ENCODE data around the gene CACNA1E. TPM values are rescaled to one million over a fixed set of nuclear protein-coding genes. Genes with fewer than 3 reads are reported as not detected.

Gene CACNA1E
- total RNA-seq, 4 donors from 2014 or later: 0.19 to 1.3 (median 0.44) TPM; not detected in 1

- no peak for ATAC-seq (ENCODE audit: low FRiP score)
- TF ChIP-seq, protein P1, sequence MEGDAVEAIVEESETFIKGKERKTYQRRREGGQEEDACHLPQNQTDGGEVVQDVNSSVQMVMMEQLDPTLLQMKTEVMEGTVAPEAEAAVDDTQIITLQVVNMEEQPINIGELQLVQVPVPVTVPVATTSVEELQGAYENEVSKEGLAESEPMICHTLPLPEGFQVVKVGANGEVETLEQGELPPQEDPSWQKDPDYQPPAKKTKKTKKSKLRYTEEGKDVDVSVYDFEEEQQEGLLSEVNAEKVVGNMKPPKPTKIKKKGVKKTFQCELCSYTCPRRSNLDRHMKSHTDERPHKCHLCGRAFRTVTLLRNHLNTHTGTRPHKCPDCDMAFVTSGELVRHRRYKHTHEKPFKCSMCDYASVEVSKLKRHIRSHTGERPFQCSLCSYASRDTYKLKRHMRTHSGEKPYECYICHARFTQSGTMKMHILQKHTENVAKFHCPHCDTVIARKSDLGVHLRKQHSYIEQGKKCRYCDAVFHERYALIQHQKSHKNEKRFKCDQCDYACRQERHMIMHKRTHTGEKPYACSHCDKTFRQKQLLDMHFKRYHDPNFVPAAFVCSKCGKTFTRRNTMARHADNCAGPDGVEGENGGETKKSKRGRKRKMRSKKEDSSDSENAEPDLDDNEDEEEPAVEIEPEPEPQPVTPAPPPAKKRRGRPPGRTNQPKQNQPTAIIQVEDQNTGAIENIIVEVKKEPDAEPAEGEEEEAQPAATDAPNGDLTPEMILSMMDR (IDR thresholded peaks at IDR 0.05): no peak
These were observed 286.5 kb downstream of the CACNA1E start for GRCh38 chr1:181769846-181770245.

GRCh38 chr1:181772714-181773113, 289.4 kb downstream of the CACNA1E start:
- ATAC-seq (ENCODE audit: low FRiP score) (no peak), DNase-seq (ENCODE audit: low spot score) (no peak)
- TF ChIP-seq, protein P1 (IDR thresholded peaks at IDR 0.05): no peak

More at GRCh38 chr1:181769846-181770245, 286.5 kb downstream of the CACNA1E start:
- no peak for DNase-seq (ENCODE audit: low spot score)

GRCh38 chr1:181776044-181776443, 292.7 kb downstream of the CACNA1E start:
- ATAC-seq (ENCODE audit: low FRiP score) (no peak), DNase-seq (ENCODE audit: low spot score) (no peak)
- TF ChIP-seq, protein P1 (IDR thresholded peaks at IDR 0.05): no peak

DNA sequence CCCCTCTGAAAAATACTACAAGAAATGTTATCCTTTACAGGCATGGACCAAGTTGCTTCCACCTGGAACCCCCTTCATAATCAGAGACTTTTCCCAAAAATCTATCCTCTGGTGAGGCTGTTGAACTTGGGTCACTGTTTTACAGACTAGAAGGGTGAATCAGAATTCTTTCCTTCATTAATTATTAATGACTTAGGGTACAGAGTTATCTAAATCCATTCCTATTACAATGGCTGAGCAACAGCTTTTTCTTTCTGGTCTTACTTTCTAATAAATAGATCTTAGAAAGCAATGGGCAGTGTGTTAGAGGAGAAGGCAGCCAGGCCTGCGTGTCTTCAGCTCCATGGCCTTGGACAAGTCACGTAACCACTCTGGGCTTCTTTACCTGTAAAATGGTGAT, 294.0 kb downstream of the CACNA1E start:
- no peak for ATAC-seq (ENCODE audit: low FRiP score)
- DNase-seq (ENCODE audit: low spot score): no peak
- TF ChIP-seq, protein P1 (IDR thresholded peaks at IDR 0.05): no peak

DNA sequence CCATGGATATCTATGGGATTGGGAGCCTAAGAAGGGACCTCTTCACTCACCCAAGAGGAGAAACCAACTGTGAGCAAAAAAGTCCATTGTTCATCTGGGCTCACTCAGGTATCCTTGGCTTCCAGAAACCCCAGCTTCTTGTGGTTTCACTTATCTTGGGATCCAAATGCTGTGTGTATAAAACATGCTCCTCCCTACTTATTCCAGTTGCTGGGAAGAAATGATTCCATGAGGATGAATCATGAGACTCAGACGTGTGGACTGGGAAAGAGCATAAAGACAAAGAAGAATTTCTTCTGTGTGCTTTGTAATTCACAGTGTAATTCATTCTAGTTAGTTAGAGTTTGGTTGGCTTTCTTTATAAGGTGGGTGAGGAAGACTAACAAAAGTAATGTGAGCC, 294.5 kb downstream of the CACNA1E start:
- ATAC-seq (ENCODE audit: low FRiP score): no peak
- DNase-seq (ENCODE audit: low spot score): no peak
- TF ChIP-seq, protein P1 (IDR thresholded peaks at IDR 0.05): no peak

DNA sequence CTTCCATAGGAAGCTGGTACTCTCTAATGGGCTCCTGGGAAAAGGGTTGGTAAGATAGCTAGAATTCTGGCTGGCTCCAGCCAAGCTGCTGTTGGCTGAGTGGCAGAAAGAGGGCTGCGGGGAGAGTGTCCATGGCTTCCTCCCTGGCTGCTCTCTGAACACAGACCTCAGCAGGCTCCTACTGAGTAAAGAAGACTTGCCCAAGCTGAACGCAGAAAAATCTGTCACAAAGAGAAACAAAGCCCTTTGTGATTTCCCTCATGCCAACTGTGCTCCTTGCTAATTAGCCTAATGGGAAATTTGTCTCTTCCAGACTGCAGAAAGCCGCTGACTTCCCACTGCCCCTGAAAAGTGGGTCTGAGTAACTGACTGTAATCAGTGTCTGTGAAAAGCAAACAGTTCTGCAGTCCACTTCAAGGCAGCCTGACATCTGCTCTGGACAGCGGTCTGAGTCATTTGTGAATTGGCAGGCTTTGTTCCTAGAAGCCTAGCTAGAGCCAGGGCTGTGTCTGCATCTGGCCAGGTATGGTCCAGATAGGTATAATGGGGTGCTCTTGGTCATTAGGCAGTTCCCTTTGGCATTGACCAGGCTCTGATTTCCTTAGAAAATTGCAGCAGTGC, 295.4 kb downstream of the CACNA1E start:
- TF ChIP-seq, protein P1 (IDR thresholded peaks at IDR 0.05): no peak
- no peak for ATAC-seq (ENCODE audit: low FRiP score)

GRCh38 chr1:181779343-181779742, 296.0 kb downstream of the CACNA1E start:
- DNase-seq (ENCODE audit: low spot score) (no peak), ATAC-seq (ENCODE audit: low FRiP score) (no peak)
- TF ChIP-seq, protein P1 (IDR thresholded peaks at IDR 0.05): no peak

More for the DNA sequence above, 295.4 kb downstream of the CACNA1E start:
- no peak for DNase-seq (ENCODE audit: low spot score)
